Frontal cortex (tissue), 4 donors: ENCODE data around the gene CCNI2. TPM values are rescaled to one million over a fixed set of nuclear protein-coding genes. Genes with fewer than 3 reads are reported as not detected.
"Not testable (repeated sequence)": the region's sequence is repeated elsewhere in the genome, so short reads cannot be mapped to it uniquely, and the experiment has no call there.

Source experiments
- DNase-seq, 2 donors: peaks; one replicate each; pipeline ENCODE4 v3.0.0; 2012; ENCODE audit warnings: low spot score in 2 of 2
- FAIRE-seq: peaks from 2 replicates; lab custom pipeline; 2012; peaks lifted over from hg19 to GRCh38; lab: Jason Lieb, UNC
- total RNA-seq: library from RNA; depleted of rRNA; stranded (reverse); fragments of >200 nt; gene quantifications from one replicate; pipeline ENCODE4 v1.2.3, GENCODE V29; 2014
- donor health status: control.
- donor health status: control.
- donor health status: control.

Gene CCNI2
- total RNA-seq, 1 donor from 2014 or later, result 1.6 TPM

DNA sequence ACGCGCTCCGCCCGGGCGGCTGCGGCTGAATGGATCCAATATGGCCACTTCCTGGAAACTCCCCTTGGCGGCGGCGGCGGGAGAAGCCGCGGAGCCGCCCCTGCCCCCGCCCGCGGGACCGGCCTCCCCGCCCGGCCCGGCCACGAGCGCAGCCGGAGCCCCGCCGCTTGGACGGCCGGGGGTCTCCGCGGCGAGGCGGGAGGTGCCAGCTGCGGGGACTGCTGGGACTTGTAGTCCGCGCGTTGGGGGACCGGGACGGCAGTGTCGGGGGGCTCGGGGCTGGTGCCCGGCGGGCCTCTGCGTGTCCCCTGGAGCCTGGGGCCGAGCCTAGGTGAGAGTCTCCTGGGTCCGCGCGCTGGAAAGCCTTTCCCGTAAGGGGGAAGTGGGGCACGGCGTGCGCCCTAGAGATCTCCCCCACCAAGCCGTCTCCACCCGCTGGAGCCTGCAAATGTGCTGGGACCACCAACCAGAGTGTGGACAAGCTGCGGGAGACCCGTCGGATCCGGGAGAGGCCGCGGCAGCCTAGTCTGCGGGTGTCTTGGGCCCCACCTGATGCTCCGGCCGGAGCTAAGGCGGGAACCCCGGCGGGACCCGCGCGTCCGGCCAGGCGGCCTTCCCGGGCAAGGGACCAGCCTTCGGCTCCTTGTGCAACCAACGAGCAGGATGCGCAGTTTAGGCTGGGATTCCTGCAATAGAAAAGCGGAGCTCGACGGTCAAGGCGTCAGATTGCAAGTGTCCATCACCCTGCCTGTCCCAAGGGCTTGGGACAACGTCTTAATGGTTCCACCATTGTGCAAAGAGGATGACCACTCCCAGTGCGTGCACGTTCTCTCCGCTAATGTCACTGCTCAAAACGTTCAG is 30.2 kb downstream of the CCNI2 start, which contains the start of gene SEPTIN8:
Gene SEPTIN8, minus strand, starts transcription at position 31 of the 861 bp plus-strand sequence. CDS start 102 bp downstream, outside the sequence.
- FAIRE-seq (no peak), DNase-seq (peak; percentile 75 to 86)

DNA sequence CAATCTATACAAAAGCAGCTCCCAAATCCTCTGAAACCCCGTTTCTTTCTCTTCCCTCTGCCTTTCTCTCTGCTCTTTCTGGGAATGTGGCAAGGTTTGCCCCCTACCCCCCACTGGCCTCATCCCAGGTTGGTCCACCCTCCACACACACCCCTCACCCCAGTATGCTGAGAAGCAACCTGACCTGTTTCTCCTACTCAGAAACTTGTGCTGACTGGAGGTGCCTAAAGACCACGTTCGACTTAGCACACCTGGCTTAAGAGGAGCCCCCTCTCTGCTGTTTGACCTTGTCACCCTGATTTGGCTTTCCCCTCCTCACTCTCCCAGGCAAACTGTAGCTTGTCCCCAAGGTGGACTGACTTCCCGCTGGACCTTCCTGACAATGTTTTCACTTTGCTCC is 30.9 kb downstream of the CCNI2 start:
- DNase-seq, result no peak
- no peak for FAIRE-seq

DNA sequence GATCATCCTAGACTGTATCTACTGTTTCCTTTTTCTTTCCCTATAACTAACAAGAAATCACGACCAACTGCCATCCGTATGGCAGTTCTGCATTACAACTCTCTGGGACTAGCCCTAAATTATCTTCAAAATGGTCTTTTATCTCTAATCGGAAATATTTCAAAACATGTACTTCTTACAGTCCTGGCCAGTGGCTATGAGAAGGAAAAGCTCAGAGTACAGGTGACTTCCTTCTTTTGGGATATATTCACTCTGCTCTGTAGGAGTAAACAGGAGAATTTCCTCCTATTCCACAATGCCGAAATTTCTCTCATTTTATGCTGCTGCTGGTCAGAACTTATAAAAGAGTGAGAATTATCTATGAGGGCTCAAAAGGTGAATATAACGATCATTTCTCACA is 31.6 kb downstream of the CCNI2 start:
- DNase-seq, result no peak
- FAIRE-seq, result no peak

DNA sequence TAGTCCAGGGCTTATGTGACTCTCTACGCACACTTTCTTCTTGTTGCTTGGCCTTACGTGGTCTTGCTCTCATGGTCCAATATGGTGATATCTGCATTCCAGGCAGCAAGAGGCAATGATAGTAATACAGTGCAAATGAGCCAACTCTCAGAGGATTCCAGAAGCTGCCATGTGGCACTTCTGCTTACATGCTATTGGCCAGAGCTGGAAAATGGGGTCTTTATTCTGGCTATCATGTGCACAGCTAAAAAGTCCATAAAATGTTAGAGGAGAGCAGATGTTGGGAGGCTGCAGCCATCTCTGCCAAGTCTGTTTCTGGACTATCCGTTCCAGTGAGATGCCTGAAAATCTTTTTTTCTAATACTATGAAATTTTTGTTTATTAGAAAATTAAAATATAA is 32.7 kb downstream of the CCNI2 start:
- DNase-seq, result no peak
- FAIRE-seq, result peak; percentile 59

DNA sequence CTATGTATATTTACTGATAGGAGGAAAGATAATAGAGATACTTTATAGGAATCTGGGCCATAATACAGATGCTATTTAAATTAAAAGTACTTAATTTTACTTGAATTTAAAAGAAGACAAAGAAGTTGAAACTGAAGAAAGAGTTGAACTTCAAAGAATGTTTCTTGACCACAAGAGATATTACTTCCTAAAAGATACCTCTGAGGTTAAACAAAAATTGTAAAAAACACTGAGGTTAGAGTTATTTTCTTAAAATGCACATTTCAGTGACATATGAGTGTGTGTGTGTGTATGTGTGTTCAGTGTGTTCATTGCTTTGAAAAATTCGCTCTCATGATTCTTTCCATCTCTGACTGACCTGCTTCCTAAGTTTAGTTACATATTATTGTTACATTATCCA is 33.4 kb downstream of the CCNI2 start:
- DNase-seq, result no peak
- FAIRE-seq, result no peak

DNA sequence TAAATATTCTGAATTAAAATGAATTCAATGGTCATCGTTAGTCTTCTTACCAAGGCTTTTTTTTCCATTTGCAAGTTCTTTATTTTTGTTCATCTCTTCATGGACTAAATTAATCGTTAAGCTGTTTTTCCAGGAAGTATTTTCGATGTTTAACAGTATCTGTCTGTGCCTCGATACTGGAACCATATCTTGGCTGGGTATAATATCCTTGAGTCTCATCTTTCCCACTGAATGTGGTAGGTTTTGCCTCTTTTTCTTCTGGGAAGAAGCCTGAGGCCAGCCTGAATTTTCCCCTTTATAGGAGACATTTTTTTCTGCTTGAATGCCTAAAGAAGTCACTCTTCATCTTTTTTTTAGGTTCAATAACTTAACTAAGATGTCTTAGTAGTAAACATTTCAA is 33.8 kb downstream of the CCNI2 start:
- no peak for DNase-seq
- FAIRE-seq, result no peak

DNA sequence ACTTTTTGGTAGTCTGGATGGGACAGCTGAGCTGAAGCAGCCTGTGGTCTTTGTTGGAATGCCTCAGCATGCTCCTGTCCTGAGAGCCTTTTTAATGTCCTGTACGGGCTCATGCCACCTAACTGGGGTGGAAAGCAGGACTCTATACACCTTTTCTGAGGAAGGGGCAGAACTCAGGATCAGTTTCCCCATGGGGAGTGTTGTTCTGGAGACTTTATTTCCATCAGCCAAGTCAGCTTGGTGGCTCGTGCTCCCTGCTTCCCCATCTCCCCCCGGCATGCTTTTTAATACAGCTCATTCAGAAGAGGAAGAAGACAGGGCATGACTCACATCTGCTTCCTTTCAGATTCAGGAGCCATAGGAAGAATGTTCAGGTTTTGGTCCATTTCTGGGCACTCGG is 34.9 kb downstream of the CCNI2 start:
- FAIRE-seq, result no peak
- DNase-seq, result no peak

DNA sequence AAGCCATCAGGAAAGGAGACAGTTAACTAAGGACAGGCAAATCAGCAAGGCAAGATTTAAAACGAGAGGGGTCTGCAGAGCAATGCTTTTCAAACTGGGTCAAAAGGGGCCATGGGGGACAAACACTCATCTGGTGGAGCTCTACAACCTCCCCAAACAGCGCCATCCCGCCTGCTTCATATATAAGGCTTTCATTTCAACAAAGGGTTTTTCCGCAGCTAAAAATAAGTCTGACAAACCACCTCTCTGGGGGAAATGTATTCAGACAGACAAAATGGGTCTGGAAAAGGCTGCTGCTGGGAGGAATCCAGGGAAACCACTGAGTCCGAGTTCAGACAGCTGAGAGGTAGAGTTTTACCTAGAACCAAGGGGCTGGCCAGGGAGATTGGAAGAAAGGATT is 38.1 kb downstream of the CCNI2 start:
- FAIRE-seq, result no peak

DNA sequence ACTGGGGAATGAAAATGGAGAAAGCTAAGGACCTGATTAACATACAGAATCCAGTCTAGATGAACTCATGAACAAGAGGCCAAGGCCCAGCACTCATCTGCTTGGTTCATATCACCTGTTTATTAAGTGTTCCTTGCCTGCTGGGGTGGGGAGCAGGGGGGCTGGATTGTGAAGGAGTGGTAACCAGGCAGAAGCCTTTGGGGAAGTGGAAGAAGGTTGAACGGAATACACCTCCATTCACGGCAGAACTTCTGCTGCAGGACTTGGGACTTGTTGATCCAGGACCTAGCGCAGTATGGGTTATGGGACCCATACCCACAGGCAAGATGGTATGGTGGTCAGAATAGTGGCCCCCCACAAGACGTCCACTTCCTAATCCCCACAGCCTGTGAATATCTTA is 38.6 kb downstream of the CCNI2 start:
- FAIRE-seq (no peak), DNase-seq (no peak)

More for the DNA sequence above, 38.1 kb downstream of the CCNI2 start:
- DNase-seq, result no peak

DNA sequence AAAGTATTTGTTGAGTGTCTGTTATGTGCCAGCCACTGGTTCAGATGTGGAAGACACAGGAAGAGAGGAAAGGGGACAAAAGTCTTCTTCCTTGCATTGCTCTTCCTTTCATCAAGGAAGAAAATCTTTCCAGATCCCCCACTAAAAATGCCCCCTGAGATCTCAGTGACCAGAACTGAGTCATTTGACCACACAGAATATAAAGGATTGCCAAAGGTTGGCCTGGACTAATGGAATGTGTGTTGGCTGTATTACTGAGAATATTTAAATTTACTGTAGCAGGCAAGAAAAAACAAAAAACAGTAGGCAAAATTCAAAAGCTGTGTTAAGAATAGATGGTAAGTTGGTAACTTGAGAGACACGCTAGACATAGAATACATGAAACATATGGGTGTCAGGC is 39.9 kb downstream of the CCNI2 start:
- no peak for DNase-seq

DNA sequence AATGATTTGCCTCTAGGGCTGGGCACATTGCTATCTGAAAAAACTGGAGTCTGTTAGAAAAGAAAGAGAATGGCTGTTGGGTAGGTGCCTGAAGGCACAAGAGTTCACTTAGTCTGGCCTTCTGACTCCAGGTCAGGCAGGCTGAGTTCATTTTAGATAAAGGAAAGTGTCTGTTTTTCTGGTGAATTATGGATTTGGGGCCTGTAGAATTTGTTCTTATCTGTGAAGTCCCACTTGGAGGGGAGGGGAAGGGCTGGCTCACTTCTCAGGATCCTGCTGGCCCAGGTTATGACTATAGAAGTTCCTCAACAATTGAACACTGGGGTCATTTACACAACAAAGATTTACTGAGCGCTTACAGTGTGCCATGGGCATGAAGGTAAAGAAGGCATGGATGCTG is 41.3 kb downstream of the CCNI2 start:
- FAIRE-seq, result no peak
- DNase-seq, result no peak

More for the DNA sequence above, 39.9 kb downstream of the CCNI2 start:
- FAIRE-seq, result no peak

DNA sequence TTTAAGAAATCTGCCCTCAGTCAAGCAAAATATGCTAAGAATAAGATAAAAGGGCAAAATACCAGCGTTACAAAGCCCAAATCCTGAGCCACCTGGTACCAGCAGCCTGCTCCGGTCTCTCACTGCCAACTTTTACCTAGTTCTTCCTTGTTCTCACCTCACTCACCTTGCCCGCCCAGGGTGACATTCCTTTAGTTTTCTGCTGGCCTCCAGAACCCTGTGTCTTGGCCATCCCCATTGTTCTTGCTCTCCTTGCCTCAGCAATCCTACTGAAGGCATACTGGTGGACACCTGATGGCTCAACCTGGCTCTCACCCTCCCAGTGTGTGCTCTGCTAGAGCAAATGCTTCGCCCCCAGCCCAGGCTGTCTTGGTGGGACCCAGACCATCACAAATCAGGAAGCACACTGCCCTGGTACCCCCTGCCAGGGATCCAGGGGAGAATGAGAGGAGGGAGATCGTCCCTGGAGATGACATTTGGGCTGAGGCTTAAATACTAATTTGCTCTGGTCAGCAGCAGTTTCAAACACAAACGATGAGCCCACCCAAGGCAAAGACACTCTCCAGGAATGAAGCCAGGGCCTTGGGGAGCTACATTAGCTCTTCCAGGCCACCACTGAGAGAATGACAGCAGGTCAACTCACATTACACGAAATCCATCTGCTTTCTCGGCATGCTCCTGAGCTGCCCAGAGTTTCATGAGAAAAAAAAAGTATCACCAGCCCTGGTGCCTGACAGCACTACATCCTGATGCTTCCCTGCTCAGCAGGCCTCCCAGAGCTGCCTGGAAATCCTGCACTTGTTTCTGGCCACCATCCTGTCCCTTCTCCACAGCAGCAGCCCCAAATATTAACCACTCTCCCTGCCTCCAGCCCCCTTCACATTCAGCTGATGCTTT is 42.0 kb downstream of the CCNI2 start:
- DNase-seq, result no peak
- FAIRE-seq, result no peak

DNA sequence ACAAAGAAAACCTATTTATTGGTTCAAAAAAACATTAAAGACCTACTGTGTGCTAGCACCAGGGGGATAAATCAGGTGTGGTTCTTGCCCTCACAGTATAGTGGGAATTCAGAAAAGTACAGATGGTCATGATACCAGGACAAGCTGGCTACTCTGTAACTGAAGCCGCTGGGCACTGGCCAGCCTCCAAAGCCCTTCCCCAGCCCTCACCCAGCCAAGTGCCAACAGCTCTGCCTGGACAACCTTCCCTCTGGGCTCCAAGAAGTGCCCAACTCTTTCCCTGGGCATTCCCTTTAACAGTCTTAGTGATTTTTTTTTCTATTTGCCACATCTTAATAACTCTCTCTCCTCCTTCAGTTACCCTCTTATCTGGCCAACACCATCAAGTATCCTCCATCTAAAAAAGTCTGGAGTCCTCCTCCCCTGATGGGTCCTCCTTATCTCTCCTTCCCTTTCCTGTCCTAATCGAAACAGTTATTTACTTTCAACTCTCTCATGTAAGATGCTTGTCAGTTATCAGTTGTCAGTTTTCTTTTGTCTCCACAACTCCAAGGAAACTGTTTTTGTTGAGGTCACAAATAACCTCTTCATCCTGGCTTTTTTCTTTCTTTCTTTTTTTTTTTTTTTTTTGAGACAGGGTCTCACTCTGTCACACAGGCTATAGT is 43.1 kb downstream of the CCNI2 start:
- FAIRE-seq (no peak), DNase-seq (no peak)

DNA sequence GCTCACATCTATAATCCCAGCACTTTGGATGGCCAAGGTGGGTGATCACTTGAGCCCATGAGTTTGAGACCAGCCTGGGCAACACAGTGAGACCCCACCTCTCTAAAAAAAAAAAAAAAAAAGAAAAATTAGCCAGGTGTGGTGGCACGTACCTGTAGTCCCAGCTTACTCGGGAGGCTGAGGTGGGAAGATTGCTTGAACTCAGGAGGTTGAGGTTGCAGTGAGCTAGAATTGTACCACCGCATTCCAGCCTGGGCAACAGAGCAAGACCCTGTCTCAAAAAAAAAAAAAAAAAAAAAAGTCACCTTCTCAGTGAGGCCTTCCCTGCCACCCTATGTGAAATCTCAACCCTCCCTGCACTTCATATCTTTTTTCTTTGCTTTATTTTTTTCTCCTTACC is 43.8 kb downstream of the CCNI2 start:
- DNase-seq, result no peak
- FAIRE-seq, result no peak

DNA sequence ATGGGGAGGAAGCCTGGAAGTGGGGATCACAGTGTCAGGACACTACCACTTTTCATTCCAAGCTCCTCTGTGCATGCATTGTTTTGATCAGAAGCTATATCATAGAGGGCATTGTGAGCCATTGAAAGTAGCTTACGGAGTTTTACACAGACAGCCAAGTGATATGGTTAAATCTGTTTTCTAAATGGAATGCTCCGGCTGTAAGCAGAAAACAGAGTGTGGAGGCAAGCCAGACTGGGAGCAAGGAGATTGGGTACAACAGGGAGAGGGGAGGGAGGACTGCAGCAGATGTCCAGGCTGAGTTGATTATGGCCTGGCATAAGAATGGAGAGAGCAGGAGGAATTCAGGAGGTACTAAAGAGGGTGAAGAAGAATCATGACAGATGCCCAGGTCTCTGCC is 50.4 kb downstream of the CCNI2 start:
- FAIRE-seq (no peak), DNase-seq (no peak)

DNA sequence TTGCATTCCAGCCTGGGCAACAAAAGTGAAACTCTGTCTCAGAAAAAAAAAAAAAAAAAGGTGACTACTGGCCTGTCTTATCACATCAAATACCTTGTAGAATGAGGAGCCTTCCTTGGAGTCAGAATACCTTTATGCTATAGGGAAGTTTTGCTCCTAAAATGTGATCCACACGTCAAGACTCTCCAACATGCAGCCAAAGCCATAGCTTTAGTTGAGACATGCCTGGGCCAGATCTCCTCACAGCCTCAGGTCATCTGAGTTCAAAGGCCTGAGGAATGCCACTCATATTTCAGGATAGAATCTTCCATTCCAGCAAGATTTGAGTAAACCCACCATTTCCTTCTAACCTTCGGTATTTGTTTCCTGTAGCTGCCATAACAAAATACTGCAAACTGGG is 52.2 kb downstream of the CCNI2 start:
- DNase-seq (no peak), FAIRE-seq (no peak)

DNA sequence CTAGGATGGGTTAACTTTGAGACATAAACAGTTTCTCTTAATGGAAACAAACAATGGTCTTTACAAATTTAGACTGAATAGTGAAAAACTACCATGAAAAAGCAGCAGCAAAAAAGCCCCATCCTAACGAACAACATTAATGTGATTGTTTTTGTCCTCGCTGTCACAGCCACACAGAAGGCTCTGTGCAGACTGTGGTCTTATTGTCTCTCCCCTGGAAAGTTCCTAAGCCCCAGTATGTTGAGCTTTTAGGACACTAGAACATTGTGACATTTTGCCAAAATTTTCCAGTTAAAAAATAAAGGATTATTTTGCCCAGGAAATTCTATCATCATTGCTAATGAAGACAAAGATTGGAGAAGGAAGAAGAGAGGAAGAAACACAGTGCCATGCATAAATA is 53.3 kb downstream of the CCNI2 start:
- FAIRE-seq (no peak), DNase-seq (no peak)

DNA sequence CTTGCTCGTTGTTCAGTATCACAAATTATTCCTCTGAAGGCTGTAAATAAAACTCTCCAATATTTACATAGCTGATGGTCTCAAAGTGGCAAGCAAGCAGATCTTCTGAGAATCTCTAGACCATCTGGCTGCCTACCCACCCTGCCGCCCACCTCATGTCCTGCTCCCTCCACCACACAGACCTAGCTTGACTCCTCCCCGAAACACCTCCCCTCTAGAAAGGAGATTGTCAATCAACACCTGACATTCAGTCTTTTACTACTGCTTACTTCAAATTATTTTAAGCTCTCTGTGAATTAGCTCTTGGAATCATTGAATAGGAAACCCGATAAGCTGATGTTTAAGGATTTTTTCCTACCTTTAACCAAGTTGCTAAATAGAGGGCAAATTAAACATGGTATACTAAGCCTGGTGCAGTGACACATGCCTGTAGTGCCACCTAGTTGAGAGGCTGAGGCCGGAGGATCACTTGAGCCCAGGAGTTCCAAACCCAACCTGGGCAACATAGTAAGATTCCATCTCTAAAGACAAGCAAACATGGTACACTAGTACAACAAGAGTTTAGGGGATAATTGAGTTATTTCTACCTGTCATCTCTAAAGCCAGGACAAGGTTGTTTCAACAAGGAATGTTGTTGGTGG is 54.9 kb downstream of the CCNI2 start:
- no peak for DNase-seq
- FAIRE-seq, result no peak

DNA sequence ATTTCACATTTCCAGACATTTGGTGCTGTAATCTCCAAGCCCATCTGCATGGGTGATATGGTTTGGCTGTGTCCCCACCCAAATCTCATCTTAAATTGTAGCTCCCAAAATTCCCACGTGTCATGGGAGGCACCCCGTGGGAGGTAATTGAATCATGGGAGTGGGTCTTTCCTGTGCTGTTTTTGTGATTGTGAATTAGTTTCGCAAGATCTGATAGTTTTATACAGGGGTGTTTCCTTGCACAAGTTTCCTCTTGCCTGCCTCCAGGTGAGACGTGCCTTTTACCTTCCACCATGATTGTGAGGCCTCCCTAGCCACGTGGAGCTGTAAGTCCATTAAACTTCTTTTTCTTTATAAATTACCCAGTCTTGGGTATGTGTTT is 55.5 kb downstream of the CCNI2 start:
- not testable (repeated sequence) for FAIRE-seq

More for the DNA sequence above, 55.5 kb downstream of the CCNI2 start:
- DNase-seq, result not testable (repeated sequence)
